GM21576 (cell line): ENCODE results near the gene CLEC1B.
"Not testable (repeated sequence)": the region's sequence is repeated elsewhere in the genome, so short reads cannot be mapped to it uniquely, and the experiment has no call there.

ENCODE experiments used
- ATAC-seq: cut with Tn5 transposase; IDR thresholded peaks from one replicate; pipeline ENCODE4 v1.9.1; 2021; ENCODE audit warnings: mild to moderate bottlenecking, moderate library complexity; ENCODE audit not compliant: unreplicated experiment

Gene CLEC1B

DNA sequence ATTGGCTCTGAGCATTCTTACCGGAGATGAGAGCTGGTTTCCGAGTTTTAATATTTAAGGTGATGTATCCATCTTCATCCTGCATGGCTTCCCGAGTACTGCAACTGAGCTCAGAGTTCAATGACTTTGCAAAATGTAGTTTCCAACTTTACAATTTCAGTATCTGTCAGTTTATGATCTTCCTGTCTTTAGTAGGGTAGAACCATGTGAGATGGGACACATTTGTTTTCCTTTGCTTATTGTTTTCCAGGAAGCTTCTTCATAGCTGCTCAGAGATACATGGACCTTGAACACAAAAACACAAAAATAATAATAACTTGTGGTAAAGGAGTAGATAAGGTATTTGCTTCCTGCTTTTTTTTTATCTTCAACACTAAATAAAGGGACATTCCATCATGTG is at the start of gene CLEC1B:
Gene CLEC1B, minus strand, starts transcription at position 106 of the 400 bp plus-strand sequence. Its CDS starts 21 bp downstream, at position 85.
- no peak for ATAC-seq

DNA sequence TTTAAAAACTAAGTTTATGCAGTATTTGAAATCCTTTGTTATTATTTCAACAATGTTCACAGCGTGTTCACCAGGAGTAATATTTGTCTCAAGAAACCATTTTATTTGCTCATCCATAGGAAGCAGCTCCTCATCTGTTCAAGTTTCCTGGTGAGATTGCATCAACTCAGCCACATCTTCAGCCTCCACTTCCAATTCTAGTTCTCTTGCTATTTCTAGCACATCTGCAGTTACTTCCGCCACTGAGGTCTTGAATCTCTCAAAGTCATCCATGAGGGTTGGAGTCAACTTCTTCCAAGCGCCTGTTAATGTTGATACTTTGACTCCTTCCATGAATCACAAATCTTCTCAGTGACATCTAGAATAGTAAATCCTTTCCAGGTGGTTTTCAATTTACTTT is 49.6 kb upstream of the CLEC1B start:
- ATAC-seq: no peak

DNA sequence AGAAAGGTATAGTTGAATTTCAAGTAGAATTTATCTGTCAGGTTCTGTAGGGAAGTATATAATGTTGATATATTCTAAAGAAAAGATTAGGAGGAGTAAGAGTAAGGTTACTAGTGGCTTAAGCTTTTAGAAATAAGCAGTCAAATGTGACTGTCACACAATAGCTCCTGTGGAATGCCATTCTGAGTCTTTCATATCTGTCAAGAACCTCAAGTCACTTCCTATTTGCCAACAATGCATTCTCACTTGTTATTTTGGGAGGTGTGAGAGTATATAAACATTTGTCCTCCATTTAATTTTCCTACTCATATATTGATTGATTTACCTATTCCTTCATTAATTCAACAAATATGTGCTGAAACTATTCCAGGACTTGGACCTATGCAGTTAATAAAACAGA is 43.2 kb upstream of the CLEC1B start:
- ATAC-seq: no peak

- ATAC-seq: no peak
Observed at GRCh38 chr12:10033783-10034545, 35.0 kb upstream of the CLEC1B start.

DNA sequence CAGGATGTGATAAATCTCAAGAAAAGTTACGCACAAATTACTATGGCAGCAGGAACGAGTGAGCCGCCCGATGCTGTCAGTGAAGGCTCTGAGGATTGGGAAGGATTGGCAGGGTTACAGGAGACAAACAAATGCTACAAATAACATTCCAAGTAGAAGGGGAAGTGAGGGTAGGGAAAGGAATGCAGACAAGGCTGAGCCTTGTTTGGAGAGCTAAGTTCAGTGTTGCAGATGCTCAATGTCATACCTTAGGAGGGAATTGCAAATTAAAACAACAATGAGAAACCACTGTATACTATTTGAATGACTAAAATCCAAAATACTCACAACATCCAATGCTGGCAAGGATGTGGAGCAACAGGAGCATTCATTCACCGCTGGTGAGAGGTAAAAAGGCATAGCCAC is 32.9 kb upstream of the CLEC1B start:
- ATAC-seq: no peak

DNA sequence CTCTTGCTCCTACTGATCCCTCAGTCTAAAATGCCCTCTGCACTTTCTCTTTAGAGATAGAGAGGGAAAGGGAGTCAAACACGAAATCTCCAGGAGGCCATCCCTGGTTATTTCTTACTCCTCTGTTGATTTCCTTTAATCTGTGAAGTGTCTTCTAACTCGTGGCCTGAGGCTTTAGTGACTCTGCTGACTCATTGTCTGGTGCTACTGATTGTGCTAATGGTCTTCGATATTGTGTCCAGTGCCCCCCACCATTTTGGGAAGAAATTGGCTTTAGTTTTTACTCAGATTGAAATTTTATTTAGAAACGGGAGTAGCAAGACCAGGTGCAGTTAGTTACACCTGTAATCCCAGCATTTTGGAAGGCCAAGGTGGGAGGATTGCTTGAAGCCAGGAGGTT is 32.4 kb upstream of the CLEC1B start:
- ATAC-seq: no peak

GRCh38 chr12:10030446-10030845 is 31.5 kb upstream of the CLEC1B start, which contains the start of gene CLEC9A:
Gene CLEC9A, plus strand, starts transcription at chr12:10030682. Its CDS starts 22,006 bp downstream, at chr12:10052688.
- no peak for ATAC-seq

GRCh38 chr12:10027721-10028120 is 28.8 kb upstream of the CLEC1B start:
- ATAC-seq: no peak

GRCh38 chr12:10027311-10027710 is 28.4 kb upstream of the CLEC1B start:
- ATAC-seq: no peak

- ATAC-seq: not testable (repeated sequence)
Observed at GRCh38 chr12:10026666-10027065, 27.7 kb upstream of the CLEC1B start.

- ATAC-seq: no peak
Observed at GRCh38 chr12:10025236-10025635, 26.3 kb upstream of the CLEC1B start.

GRCh38 chr12:10021342-10021741 is 22.4 kb upstream of the CLEC1B start:
- ATAC-seq: no peak

DNA sequence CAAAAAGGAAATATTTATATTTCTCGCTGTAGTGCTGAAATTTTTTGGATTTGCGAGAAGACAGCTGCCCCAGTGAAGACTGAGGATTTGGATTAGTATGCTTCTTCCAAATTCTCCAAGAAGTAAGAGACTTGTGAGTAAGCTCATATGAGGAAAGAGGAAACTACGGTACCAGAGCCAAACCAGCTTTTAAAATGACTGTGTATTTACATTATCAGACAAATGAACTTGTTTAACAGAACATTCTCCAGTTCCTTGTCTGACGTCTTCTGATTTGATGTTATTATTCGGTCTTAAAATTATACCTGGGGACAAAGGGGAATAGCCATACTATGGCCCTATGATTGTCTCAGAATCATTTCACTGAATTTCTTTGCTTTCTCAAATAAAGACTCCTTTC is 19.5 kb upstream of the CLEC1B start:
- ATAC-seq: no peak

GRCh38 chr12:10016881-10017280 is 18.0 kb upstream of the CLEC1B start:
- no peak for ATAC-seq

DNA sequence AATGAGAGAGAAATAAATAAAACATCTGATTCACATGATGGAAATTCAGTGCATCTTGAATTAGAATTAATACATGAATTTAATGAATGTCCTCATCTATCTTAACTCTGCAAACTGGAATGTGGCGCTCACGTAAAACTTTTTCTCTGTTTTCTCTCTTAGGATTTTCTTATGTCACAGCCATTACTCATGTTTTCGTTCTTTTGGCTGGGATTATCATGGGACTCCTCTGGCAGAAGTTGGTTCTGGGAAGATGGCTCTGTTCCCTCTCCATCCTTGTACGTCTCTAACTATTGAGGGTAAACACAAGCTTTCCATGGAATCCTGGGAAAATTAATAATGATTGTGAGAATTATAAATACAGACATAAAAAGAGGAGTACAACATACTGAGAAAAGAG is 16.5 kb upstream of the CLEC1B start:
- no peak for ATAC-seq

DNA sequence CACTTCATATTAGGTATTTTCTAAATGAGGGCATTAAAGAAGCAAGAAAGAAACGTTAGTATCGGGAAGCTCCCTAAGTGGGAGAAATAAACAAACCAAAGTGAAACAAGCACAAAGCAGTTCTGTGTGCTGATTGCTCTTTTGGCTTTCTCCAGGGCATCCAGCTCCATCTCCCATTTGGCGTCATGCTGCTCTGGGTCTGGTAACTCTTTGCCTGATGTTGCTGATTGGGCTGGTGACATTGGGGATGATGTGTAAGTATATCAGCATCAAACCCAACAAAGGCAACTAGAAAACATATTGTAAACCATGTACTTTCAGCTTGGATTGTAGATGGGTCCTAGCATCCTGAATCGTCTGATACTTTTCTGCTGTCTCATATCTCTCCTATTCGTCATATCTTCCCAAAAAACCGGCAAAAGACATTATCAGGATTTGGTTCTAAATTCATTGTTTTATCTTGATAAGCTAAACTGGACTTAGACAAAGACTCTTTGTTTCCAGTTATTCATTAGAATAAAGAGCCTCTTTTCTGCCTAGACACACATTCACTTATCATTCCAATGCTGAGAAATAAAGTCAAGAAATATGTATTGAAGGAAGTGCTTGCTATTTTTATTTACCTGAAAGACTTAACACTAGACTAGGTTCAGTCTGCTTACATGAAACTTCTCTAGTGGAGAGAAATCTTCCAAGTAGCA is 13.9 kb upstream of the CLEC1B start:
- no peak for ATAC-seq

DNA sequence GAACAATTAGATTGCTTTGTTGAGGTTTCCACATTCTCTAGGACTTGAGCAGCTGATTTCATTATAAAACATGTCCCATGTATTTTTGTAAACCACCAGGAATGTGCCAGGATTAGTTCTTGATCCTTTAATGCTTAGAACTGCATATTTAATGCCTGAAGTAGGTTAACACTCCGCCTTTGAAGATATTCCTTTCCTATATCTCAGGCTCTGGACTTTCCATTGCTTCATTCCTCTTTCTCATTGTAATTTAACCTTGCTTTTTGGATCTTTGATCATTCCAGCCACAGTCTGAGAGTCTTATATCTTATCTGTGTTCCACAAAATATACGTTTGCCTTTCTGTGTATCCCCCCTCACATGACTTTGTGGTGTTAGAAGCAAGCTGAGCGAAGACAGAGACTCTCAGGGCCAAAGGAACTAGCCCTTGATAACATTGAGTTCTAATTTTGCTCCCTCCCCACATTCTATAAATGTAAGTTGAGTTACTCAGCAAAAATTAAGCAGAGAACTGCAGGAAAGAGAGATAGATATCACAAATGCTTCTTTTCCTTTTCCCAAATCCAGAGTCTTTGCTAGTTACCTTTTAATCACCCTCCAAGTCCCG is 2.4 kb upstream of the CLEC1B start:
- no peak for ATAC-seq

GRCh38 chr12:9992296-9992695 is 6.6 kb downstream of the CLEC1B start:
- ATAC-seq: no peak

- ATAC-seq: no peak
Observed at GRCh38 chr12:9991876-9992275, 7.0 kb downstream of the CLEC1B start.

DNA sequence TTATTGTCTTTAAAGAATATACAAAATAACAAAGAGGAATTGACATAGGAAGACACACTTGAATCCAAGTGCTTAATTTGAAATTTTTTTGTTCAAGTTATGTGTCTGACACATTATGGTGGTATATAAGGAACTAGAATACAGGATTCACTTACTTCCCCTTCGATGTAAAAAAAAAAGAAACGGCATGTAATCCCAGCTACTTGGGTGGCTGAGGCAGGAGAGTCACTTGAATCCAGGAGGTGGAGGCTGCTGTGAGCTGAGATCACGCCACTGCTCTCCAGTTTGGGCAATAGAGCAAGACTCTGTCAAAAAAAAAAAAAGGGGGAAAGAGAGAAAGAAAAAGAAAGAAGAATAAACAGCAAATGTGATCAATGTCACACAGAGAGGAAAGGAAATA is 18.8 kb downstream of the CLEC1B start:
- ATAC-seq: no peak

GRCh38 chr12:9977916-9978315 is 21.0 kb downstream of the CLEC1B start:
- no peak for ATAC-seq

- not testable (repeated sequence) for ATAC-seq
Observed at GRCh38 chr12:9976626-9977025, 22.3 kb downstream of the CLEC1B start.
